ENCODE measurements around the gene RBL2. TPM values are rescaled to one million over a fixed set of nuclear protein-coding genes. Genes with fewer than 3 reads are reported as not detected.
A peak's percentile ranks its signal among the peaks of the same experiment; 100 is the strongest.

RBL2 gene
- total RNA-seq, 1 experiment from 2014 or later: 33.4 TPM

GRCh38 chr16:53502331-53503269 is 68.3 kb downstream of the RBL2 start, which contains the start of gene AKTIP:
TSS of gene AKTIP (minus strand) at chr16:53503209. CDS start at chr16:53500259, 2,950 bp downstream.
- ChIA-PET CTCF (interaction anchor here (1.3 kb wide), 1 partner anchor 8 kb away, joined by 3 read pairs; no protein-coding TSS in a partner anchor), POLR2A (no interaction called here)
- peak within 1 kb of the TSS; percentile 68 for H3K9ac ChIP-seq (ENCODE audit: low read length)

More at GRCh38 chr16:53502331-53503269, 68.3 kb downstream of the RBL2 start, which contains the start of gene AKTIP:
- no peaks in the 10 kb centered on the region for H3K9me3 ChIP-seq (ENCODE audit: control insufficient read depth in 1 of 2, insufficient read depth in 1 of 2, low read depth in 1 of 2, low read length in 2 of 2)
- TF ChIP-seq, protein P1, sequence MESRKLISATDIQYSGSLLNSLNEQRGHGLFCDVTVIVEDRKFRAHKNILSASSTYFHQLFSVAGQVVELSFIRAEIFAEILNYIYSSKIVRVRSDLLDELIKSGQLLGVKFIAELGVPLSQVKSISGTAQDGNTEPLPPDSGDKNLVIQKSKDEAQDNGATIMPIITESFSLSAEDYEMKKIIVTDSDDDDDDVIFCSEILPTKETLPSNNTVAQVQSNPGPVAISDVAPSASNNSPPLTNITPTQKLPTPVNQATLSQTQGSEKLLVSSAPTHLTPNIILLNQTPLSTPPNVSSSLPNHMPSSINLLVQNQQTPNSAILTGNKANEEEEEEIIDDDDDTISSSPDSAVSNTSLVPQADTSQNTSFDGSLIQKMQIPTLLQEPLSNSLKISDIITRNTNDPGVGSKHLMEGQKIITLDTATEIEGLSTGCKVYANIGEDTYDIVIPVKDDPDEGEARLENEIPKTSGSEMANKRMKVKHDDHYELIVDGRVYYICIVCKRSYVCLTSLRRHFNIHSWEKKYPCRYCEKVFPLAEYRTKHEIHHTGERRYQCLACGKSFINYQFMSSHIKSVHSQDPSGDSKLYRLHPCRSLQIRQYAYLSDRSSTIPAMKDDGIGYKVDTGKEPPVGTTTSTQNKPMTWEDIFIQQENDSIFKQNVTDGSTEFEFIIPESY (IDR thresholded peaks at IDR 0.05; ENCODE audit: extremely low read depth, insufficient replicate concordance, low read length): no peak
- TF ChIP-seq MAX (IDR thresholded peaks at IDR 0.05): peak; percentile 24; the same call in 1 of the 2 replicates
- peak; percentile 36 for TF ChIP-seq YY1 (IDR thresholded peaks at IDR 0.05; ENCODE audit: extremely low read depth, insufficient replicate concordance, low read depth, low read length)
- TF ChIP-seq TCF7L2 (IDR thresholded peaks at IDR 0.05; ENCODE audit: borderline replicate concordance, extremely low read depth, insufficient read depth, insufficient read length): no peak
- TF ChIP-seq ZFX (IDR thresholded peaks at IDR 0.05): peak; percentile 13; the same call in 1 of the 2 replicates
- TF ChIP-seq SIN3A (IDR thresholded peaks at IDR 0.05; ENCODE audit: low read depth): peak; percentile 0; the same call in 1 of the 2 replicates
- RAD21 ChIA-PET (ENCODE audit: low non-redundant PET in 1 of 2, low total read pairs in 2 of 2, uncharacterized antibody in 2 of 2, unreplicated experiment in 2 of 2): no interaction called here
- H3K4me1 ChIP-seq (ENCODE audit: control insufficient read depth in 1 of 2, insufficient read depth in 2 of 2, low read length in 2 of 2): peaks cover 15 to 24% of the 10 kb centered on the region in 2 experiments; a peak in 3 of 4 replicates
- peak within 1 kb of the TSS; percentile 20 for H2AFZ ChIP-seq (ENCODE audit: low read depth, low read length, poor library complexity, severe bottlenecking)
- peak within 1 kb of the TSS; percentile 70 for H3K27ac ChIP-seq (ENCODE audit: low read depth, low read length)
- H4K20me1 ChIP-seq (ENCODE audit: insufficient read depth): no peaks in the 10 kb centered on the region
- DNase-seq (ENCODE audit: low read depth, low spot score) (no peak), ATAC-seq (peak; percentile 52)
- H3K9me2 ChIP-seq (ENCODE audit: insufficient read depth): no peaks in the 10 kb centered on the region
- peak within 1 kb of the TSS; percentile 92 for H3K4me2 ChIP-seq (ENCODE audit: low read length)
- H3K27me3 ChIP-seq (ENCODE audit: insufficient read depth, low read length): no peaks in the 10 kb centered on the region
- H3K4me3 ChIP-seq (replicated peaks in 1 of 2; ENCODE audit: low read depth in 1 of 2, low read length in 2 of 2): peak within 1 kb of the TSS; percentile 72 to 79
- H3K36me3 ChIP-seq (ENCODE audit: control insufficient read depth in 1 of 2, insufficient read depth in 2 of 2, low read length in 2 of 2): peaks cover under 1 to 3% of the 10 kb centered on the region in 2 experiments; a peak in 1 of 4 replicates
- no TSS peak for BruUV-seq (replicated peaks)
- no peaks in the 10 kb centered on the region for H3K79me2 ChIP-seq (ENCODE audit: insufficient read depth, low read length)
- intact Hi-C loops (cut with micrococcal nuclease): loop anchor here (2.0 to 5.0 kb wide), 2 partner anchors 68 to 450 kb away; partner anchors contain the start of genes CHD9, CHD9NB and RBL2
